Stomach (tissue), 4 donors: ENCODE results near the gene STIM1.

ENCODE experiments used
- POLR2A ChIP-seq, 4 donors: fragments of 450-650 bp; IDR thresholded peaks; one replicate each; pipeline ENCODE4 v1.6.1; 2016; ENCODE audit warnings: antibody characterized with exemption in 4 of 4, control low read depth in 2 of 4, mild to moderate bottlenecking in 1 of 4, moderate library complexity in 1 of 4
- POLR2AphosphoS5 ChIP-seq, 3 donors: sonication (generic); formaldehyde crosslinking; IDR thresholded peaks; one replicate each; pipeline ENCODE4 v1.6.1; 2016; ENCODE audit warnings: antibody characterized with exemption in 3 of 3
- TF ChIP-seq, protein P1 (sequence below), 7 experiments: fragments of 450-650 bp in 4 of 7; fragments of 200-600 bp in 3 of 7; sonication (generic) in 3 of 7; IDR thresholded peaks; one replicate each; pipeline ENCODE4 v1.5.1; 2016 to 2019; ENCODE audit warnings: antibody characterized with exemption in 7 of 7, control low read depth in 2 of 7, mild to moderate bottlenecking in 1 of 7

DNA sequence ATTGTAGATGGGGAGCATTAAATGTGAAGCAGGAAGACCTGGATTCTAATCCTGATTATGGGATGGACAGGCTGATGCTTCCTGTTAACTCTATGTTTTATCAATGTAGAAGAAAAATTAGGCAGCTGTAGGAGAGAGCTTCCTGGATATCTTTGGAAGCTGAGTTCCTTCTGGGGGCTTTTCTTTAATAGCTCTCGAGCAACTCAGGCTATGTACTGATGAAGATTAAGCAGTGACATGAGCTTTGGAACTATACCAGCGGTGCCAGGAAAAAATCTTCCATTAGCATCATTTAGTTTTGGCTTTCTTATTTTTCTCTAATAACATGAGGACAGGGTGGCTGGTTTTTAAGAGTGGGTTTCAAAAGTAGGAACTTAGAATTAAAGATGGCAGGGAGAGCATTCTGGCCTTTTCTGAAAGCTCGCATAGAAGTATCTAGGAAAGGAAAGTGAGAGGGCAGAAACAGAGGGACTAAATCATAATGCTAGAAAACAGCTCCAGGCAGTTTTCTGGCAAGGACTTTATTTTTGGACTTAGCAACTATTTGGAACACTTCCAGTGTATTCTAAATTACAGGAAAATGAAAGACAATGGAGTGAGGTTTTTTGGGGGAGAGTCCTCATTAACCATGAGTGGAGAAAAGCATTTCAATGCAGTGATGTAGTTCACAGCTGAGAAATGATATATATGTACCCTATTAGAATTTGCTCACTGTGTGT, 169.9 kb downstream of the STIM1 start:
- TF ChIP-seq, protein P1, sequence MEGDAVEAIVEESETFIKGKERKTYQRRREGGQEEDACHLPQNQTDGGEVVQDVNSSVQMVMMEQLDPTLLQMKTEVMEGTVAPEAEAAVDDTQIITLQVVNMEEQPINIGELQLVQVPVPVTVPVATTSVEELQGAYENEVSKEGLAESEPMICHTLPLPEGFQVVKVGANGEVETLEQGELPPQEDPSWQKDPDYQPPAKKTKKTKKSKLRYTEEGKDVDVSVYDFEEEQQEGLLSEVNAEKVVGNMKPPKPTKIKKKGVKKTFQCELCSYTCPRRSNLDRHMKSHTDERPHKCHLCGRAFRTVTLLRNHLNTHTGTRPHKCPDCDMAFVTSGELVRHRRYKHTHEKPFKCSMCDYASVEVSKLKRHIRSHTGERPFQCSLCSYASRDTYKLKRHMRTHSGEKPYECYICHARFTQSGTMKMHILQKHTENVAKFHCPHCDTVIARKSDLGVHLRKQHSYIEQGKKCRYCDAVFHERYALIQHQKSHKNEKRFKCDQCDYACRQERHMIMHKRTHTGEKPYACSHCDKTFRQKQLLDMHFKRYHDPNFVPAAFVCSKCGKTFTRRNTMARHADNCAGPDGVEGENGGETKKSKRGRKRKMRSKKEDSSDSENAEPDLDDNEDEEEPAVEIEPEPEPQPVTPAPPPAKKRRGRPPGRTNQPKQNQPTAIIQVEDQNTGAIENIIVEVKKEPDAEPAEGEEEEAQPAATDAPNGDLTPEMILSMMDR (IDR thresholded peaks at IDR 0.05) = no peak
- no peak for TF ChIP-seq POLR2A (IDR thresholded peaks at IDR 0.05)
- TF ChIP-seq POLR2AphosphoS5 (IDR thresholded peaks at IDR 0.05) = no peak
